Measurements from ENCODE around the gene ATP6V0C.

- TF ChIP-seq, protein P1, sequence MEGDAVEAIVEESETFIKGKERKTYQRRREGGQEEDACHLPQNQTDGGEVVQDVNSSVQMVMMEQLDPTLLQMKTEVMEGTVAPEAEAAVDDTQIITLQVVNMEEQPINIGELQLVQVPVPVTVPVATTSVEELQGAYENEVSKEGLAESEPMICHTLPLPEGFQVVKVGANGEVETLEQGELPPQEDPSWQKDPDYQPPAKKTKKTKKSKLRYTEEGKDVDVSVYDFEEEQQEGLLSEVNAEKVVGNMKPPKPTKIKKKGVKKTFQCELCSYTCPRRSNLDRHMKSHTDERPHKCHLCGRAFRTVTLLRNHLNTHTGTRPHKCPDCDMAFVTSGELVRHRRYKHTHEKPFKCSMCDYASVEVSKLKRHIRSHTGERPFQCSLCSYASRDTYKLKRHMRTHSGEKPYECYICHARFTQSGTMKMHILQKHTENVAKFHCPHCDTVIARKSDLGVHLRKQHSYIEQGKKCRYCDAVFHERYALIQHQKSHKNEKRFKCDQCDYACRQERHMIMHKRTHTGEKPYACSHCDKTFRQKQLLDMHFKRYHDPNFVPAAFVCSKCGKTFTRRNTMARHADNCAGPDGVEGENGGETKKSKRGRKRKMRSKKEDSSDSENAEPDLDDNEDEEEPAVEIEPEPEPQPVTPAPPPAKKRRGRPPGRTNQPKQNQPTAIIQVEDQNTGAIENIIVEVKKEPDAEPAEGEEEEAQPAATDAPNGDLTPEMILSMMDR (IDR thresholded peaks at IDR 0.05): no peak
- no peak for TF ChIP-seq POLR2A (IDR thresholded peaks at IDR 0.05)
Measured at GRCh38 chr16:2484898-2485508, 28.7 kb upstream of the ATP6V0C start.

Measured in testis (tissue), 2 donors.